GM18858 (cell line): ENCODE data around the gene MTX2.
A peak's percentile ranks its signal among the peaks of the same experiment; 100 is the strongest.

Experiments
- ATAC-seq: cut with Tn5 transposase; IDR thresholded peaks from one replicate; pipeline ENCODE4 v1.9.1; 2021; ENCODE audit not compliant: unreplicated experiment

Gene MTX2

DNA sequence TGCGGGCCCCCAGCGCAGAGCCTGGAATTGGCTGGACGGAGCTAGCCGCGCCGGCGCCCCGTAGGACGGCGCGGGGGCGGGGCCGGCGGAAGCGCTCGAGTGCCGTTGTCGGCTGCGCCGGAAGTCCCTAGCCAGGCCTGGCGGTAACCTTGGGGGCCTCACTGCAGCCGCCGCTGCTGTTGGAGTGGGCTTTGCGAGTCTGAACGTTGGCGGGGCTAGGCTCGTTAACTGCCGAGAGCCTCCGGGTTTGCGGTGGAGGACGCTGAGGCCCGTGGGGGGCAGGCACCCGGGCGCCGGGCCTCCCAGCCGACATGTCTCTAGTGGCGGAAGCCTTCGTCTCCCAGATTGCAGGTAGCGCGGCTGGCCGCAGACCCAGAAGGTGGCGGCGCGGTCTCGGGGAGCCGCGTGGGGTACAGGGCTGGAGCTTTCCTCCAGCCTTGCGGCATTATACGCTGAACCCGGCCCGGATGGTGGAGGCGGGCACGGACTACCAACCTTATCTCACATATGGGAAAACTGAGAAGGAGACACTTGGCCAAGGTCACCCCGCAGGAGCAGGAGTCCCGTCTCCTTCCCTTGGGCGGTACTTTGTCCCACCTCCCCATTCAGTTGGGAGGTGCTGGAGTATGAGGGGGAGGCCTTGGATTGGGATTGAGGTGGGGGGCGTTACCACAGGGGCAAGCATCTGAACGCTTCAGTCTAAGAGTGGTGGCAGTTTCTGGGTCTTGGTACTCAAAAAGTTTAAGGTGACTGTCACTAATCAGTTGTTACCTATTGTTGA is at the start of gene MTX2:
MTX2 (plus strand) TSS at position 124 of the 781 bp plus-strand sequence; CDS start at position 312, 188 bp downstream.
- ATAC-seq, result peak; percentile 87

DNA sequence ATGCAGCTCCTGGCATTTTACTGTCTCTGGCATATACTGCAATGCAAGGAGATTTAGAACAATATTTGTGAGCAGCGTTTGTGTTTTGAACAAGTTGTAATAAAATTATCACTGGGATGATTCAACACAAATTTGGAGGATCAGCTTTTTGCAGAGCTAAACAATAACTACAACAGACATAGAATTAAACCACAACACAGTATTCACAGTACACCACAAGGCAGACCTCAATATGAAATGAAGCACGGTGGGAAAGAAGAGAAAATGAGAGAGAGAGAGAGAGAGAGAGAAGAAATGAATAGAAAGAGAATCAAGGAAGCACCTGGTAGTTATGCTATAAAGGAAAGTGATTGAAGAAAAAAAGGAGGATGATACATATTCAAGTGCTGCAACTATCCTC is 41.4 kb upstream of the MTX2 start:
- ATAC-seq, result no peak

DNA sequence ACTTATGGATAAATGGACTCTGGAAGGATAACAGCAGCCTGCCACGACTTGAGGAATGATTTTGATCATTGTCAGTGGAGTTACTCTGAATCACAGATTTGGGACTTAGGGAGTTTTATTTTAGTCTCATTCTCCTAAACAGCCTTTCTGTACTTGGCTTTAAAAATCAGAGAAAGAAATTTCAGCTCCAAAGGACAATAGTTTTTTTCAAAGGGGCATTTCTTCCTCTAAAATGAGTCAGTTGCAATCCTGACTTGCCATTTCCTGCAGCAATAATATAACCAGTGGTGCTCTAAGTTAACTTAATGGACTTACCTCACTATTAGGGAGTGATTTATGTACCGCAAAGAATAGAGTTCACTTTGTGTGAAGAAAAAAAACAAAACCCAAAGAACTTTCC is 35.1 kb upstream of the MTX2 start:
- no peak for ATAC-seq

- no peak for ATAC-seq
Observed at GRCh38 chr2:176234940-176235339, 34.3 kb upstream of the MTX2 start.

DNA sequence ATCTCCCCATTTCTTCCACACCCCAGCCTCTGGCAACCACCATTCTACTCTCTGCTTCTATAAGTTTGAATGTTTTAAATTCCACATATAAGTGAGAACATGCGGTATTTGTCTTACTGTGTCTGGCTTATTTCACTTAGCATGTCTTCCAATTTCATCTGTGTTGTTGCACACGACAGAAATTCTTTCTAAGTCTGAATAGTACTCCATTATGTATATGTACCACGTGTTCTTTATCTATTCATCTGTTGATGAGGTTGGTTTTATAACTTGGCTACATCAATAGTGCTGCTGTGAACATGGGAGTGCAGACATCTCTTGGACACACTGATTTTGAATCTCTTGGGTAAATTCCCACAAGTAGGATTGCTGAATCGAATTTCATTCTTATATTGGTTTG is 31.8 kb upstream of the MTX2 start:
- ATAC-seq, result no peak

DNA sequence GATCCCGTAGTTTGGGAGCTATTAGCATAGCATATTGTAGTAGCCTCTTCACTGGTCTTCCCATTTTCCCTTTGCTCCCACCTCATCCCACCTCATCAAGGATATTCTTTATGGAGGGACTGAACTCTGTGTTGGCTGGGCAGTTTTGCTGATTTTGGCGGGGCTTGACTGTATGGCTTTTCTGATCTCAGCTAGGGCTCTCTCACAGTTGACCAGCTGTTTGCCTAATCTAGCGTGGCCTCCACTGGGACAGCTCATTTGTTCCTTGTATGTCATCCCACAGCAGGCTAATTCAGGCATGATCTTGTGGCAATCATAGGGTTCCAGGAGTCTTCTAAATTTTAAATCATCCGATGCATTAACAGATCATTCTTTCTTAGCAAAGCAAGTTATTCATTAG is 30.2 kb upstream of the MTX2 start:
- ATAC-seq, result no peak

DNA sequence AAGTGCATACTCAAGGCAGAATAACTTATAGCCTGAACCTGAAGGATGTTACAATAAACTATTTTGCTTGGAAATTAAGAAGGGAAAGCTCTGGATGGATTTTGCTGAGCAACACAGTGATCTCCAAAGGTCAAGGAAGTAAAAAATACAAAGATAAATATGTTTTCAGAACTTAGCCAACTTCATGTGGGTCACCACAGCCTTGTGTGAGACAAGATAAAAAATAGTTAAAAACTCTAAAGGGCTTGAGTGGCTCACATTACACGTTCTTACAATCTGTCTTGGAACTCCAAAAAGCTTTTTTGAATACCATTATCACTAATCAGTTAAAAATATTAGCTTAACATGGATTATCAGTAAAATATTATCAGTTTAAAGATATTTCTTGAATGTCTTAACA is 28.9 kb upstream of the MTX2 start:
- no peak for ATAC-seq

GRCh38 chr2:176242276-176242675 is 27.0 kb upstream of the MTX2 start:
- ATAC-seq, result no peak

- no peak for ATAC-seq
Observed at GRCh38 chr2:176246331-176246730, 22.9 kb upstream of the MTX2 start.

DNA sequence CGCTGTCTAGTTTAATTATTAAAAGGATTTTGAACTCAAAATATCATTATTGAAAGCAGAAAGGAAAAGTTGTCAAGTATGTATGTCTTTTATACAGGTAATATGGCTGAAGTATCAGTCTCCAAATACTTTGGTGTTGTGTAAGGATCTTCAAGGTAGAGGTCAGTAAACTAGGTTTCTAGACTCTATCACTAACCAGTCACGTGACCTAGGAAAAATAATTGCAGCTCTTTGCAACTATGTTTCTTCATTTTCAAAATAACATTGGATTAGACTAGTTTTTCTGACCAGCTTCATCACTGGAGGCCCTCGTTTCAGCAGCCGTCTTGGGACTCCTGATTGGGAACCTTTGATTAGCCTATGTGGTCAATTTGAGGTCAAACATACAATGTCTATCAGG is 21.4 kb upstream of the MTX2 start:
- no peak for ATAC-seq

- no peak for ATAC-seq
Observed at GRCh38 chr2:176251928-176252327, 17.3 kb upstream of the MTX2 start.

- no peak for ATAC-seq
Observed at GRCh38 chr2:176260689-176261088, 8.6 kb upstream of the MTX2 start.

- no peak for ATAC-seq
Observed at GRCh38 chr2:176261136-176261535, 8.1 kb upstream of the MTX2 start.

DNA sequence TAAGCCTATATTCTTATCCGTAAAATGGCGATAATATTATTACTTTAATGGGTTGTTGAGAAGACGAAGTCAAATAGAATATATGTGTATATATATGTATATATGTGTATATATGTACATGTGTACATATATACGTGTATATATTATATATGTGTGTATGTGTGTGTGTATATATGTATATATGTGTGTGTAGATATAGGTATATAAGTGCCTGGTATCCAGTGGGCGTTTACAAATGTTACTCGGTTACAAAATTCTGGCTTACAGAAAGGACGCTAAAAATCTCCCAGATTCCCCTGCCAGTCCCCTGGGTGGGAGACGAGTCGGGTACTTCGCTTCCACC is 295 bp upstream of the MTX2 start:
- ATAC-seq, result no peak

GRCh38 chr2:176270100-176270750 is 983 bp downstream of the MTX2 start:
- ATAC-seq, result no peak

- ATAC-seq, result no peak
Observed at GRCh38 chr2:176272870-176273459, 3.7 kb downstream of the MTX2 start.

GRCh38 chr2:176278927-176279326 is 9.7 kb downstream of the MTX2 start:
- no peak for ATAC-seq

DNA sequence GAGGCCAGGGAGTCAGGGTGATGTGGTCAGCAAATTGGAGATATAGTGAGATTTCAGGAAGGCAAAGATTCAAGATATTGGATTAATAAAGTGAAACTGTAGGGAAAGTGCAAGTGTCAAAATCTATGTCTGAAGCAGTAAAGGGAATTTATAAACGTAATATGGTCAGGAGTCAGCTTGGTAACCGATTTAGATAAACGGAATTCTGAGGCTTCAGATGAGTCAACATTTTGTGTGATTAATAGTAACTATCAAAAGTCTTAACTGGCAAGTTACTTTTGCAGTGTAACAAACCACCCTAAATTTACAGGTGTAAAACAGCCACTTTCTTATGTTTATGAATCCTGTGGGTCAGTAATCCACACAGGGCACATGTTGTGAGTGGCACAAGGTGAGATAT is 10.9 kb downstream of the MTX2 start:
- no peak for ATAC-seq

DNA sequence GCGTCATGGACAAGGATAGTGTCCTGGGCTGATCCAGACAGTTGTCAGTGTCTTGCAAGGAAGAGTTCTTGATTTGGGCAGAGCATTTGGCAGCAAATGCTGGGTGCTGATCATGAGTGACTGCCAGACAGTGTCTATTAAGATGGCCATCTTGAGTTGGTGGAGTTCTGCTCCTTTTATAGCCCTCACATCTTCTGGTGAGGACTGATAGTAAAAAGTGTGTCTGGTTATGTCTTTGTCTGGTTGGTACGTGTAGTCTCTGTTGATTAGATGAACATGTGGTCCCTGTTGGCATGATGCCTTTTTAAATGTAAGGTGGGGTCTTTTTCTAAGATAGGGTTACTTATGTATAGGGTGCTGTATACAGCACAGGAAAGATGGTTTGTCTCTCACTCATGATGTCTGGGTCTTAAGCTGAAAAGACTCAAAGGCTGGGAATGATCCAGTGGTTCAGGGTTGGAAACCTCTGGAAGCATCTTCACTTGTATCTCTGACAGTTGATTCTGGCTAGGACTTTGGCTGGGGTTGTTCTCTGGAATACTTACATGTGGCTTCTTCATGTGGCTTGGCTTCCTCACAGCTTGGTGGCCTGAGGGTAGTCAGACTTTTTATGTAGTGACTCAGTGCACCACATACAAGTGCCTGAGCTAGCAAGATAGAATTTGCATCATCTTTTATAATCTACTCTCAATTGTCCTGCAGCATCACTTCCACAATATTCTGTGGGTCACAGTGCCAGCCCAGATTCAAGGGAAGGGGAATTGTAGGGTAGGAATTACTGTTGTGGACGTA is 11.8 kb downstream of the MTX2 start:
- ATAC-seq, result no peak

GRCh38 chr2:176283291-176284068 is 14.2 kb downstream of the MTX2 start:
- no peak for ATAC-seq
